ENCODE data around the gene NEK5. TPM values are rescaled to one million over a fixed set of nuclear protein-coding genes. Genes with fewer than 3 reads are reported as not detected.
"Not testable (repeated sequence)": the region's sequence is repeated elsewhere in the genome, so short reads cannot be mapped to it uniquely, and the experiment has no call there.

Gene NEK5
- total RNA-seq, 2 donors from 2014 or later: 0.33 to 0.78 TPM

DNA sequence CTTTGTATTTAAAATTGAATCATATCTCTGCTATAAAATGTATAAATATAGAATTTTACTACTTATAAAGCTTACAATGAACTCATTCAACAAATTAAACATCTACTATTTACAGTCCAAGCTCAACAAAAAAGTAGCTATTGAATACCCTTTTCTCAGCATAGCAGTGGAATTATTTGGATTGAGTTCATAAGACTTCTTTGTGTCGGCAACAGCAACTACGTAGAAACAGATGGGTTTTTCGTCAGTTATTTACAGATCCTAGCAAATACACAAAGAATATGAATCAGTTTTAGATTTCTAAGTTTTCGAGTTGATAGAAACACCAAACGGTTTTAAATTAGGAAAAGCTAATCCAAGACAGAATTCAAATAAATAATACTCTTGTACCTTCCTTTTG, 41.0 kb upstream of the NEK5 start:
- WGBS, 2 donors: 86 to 87% methylated on average over 5 of the region's 5 CpGs
- Histone ChIP-seq H3K4me1 (no peaks in the 10 kb centered on the region), H3K27me3 (no peaks in the 10 kb centered on the region), H3K4me3 (no peak overlapping the region), H3K9me3 (no peaks in the 10 kb centered on the region), H3K27ac (no peak overlapping the region), H3K36me3 (replicated peaks in 1 of 2; ENCODE audit: insufficient read depth in 1 of 2, low read depth in 2 of 2) (peaks cover 0 to 13% of the 10 kb centered on the region in 2 donors)
- no peak for DNase-seq
- TF ChIP-seq, protein P1, sequence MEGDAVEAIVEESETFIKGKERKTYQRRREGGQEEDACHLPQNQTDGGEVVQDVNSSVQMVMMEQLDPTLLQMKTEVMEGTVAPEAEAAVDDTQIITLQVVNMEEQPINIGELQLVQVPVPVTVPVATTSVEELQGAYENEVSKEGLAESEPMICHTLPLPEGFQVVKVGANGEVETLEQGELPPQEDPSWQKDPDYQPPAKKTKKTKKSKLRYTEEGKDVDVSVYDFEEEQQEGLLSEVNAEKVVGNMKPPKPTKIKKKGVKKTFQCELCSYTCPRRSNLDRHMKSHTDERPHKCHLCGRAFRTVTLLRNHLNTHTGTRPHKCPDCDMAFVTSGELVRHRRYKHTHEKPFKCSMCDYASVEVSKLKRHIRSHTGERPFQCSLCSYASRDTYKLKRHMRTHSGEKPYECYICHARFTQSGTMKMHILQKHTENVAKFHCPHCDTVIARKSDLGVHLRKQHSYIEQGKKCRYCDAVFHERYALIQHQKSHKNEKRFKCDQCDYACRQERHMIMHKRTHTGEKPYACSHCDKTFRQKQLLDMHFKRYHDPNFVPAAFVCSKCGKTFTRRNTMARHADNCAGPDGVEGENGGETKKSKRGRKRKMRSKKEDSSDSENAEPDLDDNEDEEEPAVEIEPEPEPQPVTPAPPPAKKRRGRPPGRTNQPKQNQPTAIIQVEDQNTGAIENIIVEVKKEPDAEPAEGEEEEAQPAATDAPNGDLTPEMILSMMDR (IDR thresholded peaks at IDR 0.05): no peak
- no peak for TF ChIP-seq POLR2A (IDR thresholded peaks at IDR 0.05)
- intact Hi-C loops (cut with DNase I): no loop called here
- no peak for ATAC-seq

DNA sequence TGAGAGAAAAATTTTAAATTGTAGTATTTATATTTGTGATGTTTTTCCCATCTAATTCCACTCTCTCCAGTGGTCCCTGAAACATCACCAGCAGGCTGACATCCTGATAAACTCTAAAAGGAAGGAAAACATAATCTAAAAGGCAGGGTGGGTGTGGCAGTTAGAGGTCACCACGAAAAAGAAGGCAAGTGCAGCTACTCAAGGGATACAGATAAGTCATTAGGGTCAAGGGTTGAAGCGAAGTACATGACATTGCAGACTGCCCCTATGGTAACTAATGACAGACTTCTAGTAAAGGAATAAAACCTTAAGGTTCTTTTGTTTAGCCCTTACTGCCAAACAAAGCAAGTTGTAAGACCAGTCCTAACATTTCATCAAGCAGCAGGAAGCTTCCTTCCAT, 36.5 kb upstream of the NEK5 start:
- H3K27ac ChIP-seq: no peak overlapping the region
- intact Hi-C loops (cut with DNase I): no loop called here
- H3K27me3 ChIP-seq: no peaks in the 10 kb centered on the region
- WGBS, 2 donors: 53 to 70% methylated on average over 2 of the region's 2 CpGs
- no peaks in the 10 kb centered on the region for H3K9me3 ChIP-seq
- ATAC-seq (no peak), DNase-seq (no peak)
- H3K36me3 ChIP-seq (replicated peaks in 1 of 2; ENCODE audit: insufficient read depth in 1 of 2, low read depth in 2 of 2): peaks cover 0 to 10% of the 10 kb centered on the region in 2 donors
- TF ChIP-seq POLR2A (IDR thresholded peaks at IDR 0.05): no peak
- TF ChIP-seq, protein P1 (IDR thresholded peaks at IDR 0.05): no peak
- H3K4me3 ChIP-seq: no peak overlapping the region
- H3K4me1 ChIP-seq: no peaks in the 10 kb centered on the region

DNA sequence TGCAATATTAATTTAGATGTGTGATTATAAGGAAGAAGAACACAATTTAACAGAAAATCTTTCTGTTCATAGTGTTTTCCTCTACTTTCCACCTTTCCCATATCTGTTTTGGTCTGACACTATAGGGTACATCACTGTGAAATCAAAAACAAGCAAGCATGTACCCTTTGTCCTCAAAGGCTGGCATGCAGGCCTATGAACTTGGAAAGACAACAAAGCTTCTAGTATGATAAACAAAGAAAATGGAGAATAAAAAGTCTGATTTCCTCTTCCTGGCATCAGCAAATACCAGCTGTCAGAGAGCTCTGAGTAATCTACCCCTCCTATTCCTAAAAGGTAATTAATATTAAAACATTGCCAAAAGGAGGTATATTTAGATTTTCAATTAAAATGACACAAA, 36.1 kb upstream of the NEK5 start:
- Histone ChIP-seq H3K27ac (no peak overlapping the region), H3K4me3 (no peak overlapping the region), H3K36me3 (replicated peaks in 1 of 2; ENCODE audit: insufficient read depth in 1 of 2, low read depth in 2 of 2) (peaks cover 0 to 8% of the 10 kb centered on the region in 2 donors), H3K4me1 (peaks cover under 1% of the 10 kb centered on the region), H3K9me3 (no peaks in the 10 kb centered on the region), H3K27me3 (no peaks in the 10 kb centered on the region)
- no peak for TF ChIP-seq POLR2A (IDR thresholded peaks at IDR 0.05)
- TF ChIP-seq, protein P1 (IDR thresholded peaks at IDR 0.05): no peak
- intact Hi-C loops (cut with DNase I): no loop called here
- DNase-seq (no peak), ATAC-seq (no peak)

GRCh38 chr13:52163878-52164277, 35.0 kb upstream of the NEK5 start:
- 80 to 91% methylated on average over 3 of the region's 3 CpGs for WGBS, 2 donors
- H3K36me3 ChIP-seq (replicated peaks in 1 of 2; ENCODE audit: insufficient read depth in 1 of 2, low read depth in 2 of 2); DNase-seq; H3K4me1 ChIP-seq; H3K27me3 ChIP-seq; H3K4me3 ChIP-seq; H3K27ac ChIP-seq; ATAC-seq; H3K9me3 ChIP-seq; intact Hi-C loops (cut with DNase I): not testable (repeated sequence)

- H3K27ac ChIP-seq: no peak overlapping the region
- intact Hi-C loops (cut with DNase I): no loop called here
- no peaks in the 10 kb centered on the region for H3K9me3 ChIP-seq
- H3K4me1 ChIP-seq: peaks cover 12% of the 10 kb centered on the region
- no peak for TF ChIP-seq POLR2A (IDR thresholded peaks at IDR 0.05)
- TF ChIP-seq, protein P1 (IDR thresholded peaks at IDR 0.05): no peak
- no peaks in the 10 kb centered on the region for H3K36me3 ChIP-seq (replicated peaks in 1 of 2; ENCODE audit: insufficient read depth in 1 of 2, low read depth in 2 of 2)
- H3K27me3 ChIP-seq: no peaks in the 10 kb centered on the region
- no peak for DNase-seq
- ATAC-seq: no peak
- no peak overlapping the region for H3K4me3 ChIP-seq
- 60 to 66% methylated on average over 5 of the region's 5 CpGs for WGBS, 2 donors
Measured at GRCh38 chr13:52162279-52163101, 33.6 kb upstream of the NEK5 start.

Measured in body of pancreas (tissue), 4 donors.